Immature natural killer cell (primary cell): ENCODE data around the gene TBC1D16. TPM values are rescaled to one million over a fixed set of nuclear protein-coding genes. Genes with fewer than 3 reads are reported as not detected.

Source experiments
- DNase-seq, 3 donors: peaks; one replicate each; pipeline ENCODE4 v3.0.0; 2022; ENCODE audit warnings: mixed read lengths in 1 of 3
- H3K27ac Mint-ChIP-seq, 6 donors: one replicate each; pipeline ENCODE4 v1.8.0; 2020; ENCODE audit warnings: mixed read lengths in 6 of 6, mild to moderate bottlenecking in 5 of 6, inconsistent platforms in 4 of 6, moderate library complexity in 3 of 6
- H3K27me3 Mint-ChIP-seq, 3 donors: one replicate each; pipeline ENCODE4 v1.8.0; 2020 to 2021; ENCODE audit warnings: low read depth in 3 of 3, mild to moderate bottlenecking in 3 of 3, mixed read lengths in 3 of 3, moderate library complexity in 3 of 3, inconsistent platforms in 1 of 3
- H3K36me3 Mint-ChIP-seq, 3 donors: one replicate each; pipeline ENCODE4 v1.8.0; 2020; ENCODE audit warnings: mixed read lengths in 3 of 3, inconsistent platforms in 2 of 3, mild to moderate bottlenecking in 2 of 3
- H3K4me1 Mint-ChIP-seq, 2 donors: one replicate each; pipeline ENCODE4 v1.8.0; 2020; ENCODE audit warnings: inconsistent platforms in 2 of 2, mild to moderate bottlenecking in 2 of 2, mixed read lengths in 2 of 2, moderate library complexity in 1 of 2
- H3K4me3 Mint-ChIP-seq, 5 donors: one replicate each; pipeline ENCODE4 v1.8.0; 2020; ENCODE audit warnings: mild to moderate bottlenecking in 5 of 5, mixed read lengths in 5 of 5, inconsistent platforms in 3 of 5, moderate library complexity in 3 of 5
- H3K9me3 Mint-ChIP-seq, 6 donors: one replicate each; pipeline ENCODE4 v1.8.0; 2020; ENCODE audit warnings: mild to moderate bottlenecking in 6 of 6, mixed read lengths in 6 of 6, inconsistent platforms in 4 of 6, moderate library complexity in 3 of 6
- polyA plus RNA-seq, 3 donors: library from polyadenylated mRNA; unstranded; fragments of 300-500 nt; fragmentation: Illumina TruSeq; gene quantifications; one replicate each; pipeline ENCODE4 v1.2.3, GENCODE V29; 2021

TBC1D16 gene
- polyA plus RNA-seq, 3 donors from 2014 or later = 0.27 TPM; not detected in 2

DNA sequence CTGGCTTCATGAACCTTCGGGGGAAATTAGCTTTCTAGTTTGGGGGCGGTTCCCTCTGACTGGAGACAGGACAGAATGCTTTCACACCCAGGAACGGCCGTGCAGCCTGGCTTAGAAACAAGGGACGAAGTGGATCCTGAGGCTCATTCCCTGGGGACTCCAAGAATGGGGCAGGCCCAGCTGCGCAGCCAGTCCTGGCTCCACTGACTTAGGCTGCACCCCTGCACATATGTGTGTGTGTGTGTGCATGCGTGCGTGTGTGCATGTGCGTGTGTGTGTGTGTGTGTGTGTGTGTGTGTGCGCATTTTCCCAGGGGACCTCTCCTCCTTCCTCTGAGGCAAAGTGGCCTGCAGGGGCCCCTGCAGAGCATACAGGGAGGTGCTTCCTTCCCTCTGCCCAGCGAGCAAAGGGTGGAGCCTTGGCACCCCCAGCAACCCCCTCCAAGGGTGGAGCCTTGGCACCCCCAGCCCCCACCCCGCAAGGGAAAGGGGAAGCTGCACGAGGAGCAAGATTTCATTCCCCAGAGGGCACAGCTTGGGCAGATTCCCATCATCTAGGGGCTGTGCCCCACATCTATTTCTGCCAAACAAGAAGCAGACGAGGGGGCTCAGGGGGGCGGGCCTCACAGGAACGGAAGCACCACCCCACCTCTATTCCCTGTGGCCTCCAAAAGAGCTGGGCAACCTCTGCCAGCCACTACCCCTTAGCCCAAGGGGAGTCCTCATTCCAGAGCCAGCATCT lies 98.9 kb downstream of the TBC1D16 start:
- peak overlapping the region in 3 of 6 donors; percentile 69 to 74 (median 71) for H3K27ac Mint-ChIP-seq
- peaks cover 5 to 13% (median 7%) of the 10 kb centered on the region in 3 donors for H3K27me3 Mint-ChIP-seq
- peak overlapping the region in 3 of 5 donors; percentile 54 to 74 (median 72) for H3K4me3 Mint-ChIP-seq
- no peak for DNase-seq
- no peaks in the 10 kb centered on the region for H3K9me3 Mint-ChIP-seq
- peaks cover 31 to 38% of the 10 kb centered on the region in 2 donors for H3K4me1 Mint-ChIP-seq
- H3K36me3 Mint-ChIP-seq = no peaks in the 10 kb centered on the region

GRCh38 chr17:79936050-79936449 lies 99.6 kb downstream of the TBC1D16 start:
- H3K4me3 Mint-ChIP-seq = peak overlapping the region in 2 of 5 donors; percentile 60 to 74
- no peaks in the 10 kb centered on the region for H3K36me3 Mint-ChIP-seq
- no peaks in the 10 kb centered on the region for H3K9me3 Mint-ChIP-seq
- DNase-seq = no peak
- H3K27ac Mint-ChIP-seq = peak overlapping the region in 1 of 6 donors; percentile 34
- H3K27me3 Mint-ChIP-seq = peaks cover 5 to 14% (median 10%) of the 10 kb centered on the region in 3 donors
- peaks cover 31 to 38% of the 10 kb centered on the region in 2 donors for H3K4me1 Mint-ChIP-seq

GRCh38 chr17:79935197-79935885 lies 100.3 kb downstream of the TBC1D16 start:
- H3K36me3 Mint-ChIP-seq = no peaks in the 10 kb centered on the region
- peaks cover 5 to 14% (median 10%) of the 10 kb centered on the region in 3 donors for H3K27me3 Mint-ChIP-seq
- H3K9me3 Mint-ChIP-seq = no peaks in the 10 kb centered on the region
- H3K27ac Mint-ChIP-seq = peak overlapping the region in 2 of 6 donors; percentile 46 to 66
- H3K4me3 Mint-ChIP-seq = peak overlapping the region in 1 of 5 donors; percentile 24
- no peak for DNase-seq
- H3K4me1 Mint-ChIP-seq = peaks cover 31 to 38% of the 10 kb centered on the region in 2 donors

GRCh38 chr17:79934653-79934970 lies 101.1 kb downstream of the TBC1D16 start:
- Mint-ChIP-seq H3K9me3 (no peaks in the 10 kb centered on the region), H3K27ac (no peak overlapping the region), H3K4me1 (peaks cover 31 to 38% of the 10 kb centered on the region in 2 donors), H3K4me3 (peak overlapping the region in 1 of 5 donors; percentile 33), H3K27me3 (peaks cover 5 to 14% (median 10%) of the 10 kb centered on the region in 3 donors), H3K36me3 (no peaks in the 10 kb centered on the region)
- DNase-seq = no peak

DNA sequence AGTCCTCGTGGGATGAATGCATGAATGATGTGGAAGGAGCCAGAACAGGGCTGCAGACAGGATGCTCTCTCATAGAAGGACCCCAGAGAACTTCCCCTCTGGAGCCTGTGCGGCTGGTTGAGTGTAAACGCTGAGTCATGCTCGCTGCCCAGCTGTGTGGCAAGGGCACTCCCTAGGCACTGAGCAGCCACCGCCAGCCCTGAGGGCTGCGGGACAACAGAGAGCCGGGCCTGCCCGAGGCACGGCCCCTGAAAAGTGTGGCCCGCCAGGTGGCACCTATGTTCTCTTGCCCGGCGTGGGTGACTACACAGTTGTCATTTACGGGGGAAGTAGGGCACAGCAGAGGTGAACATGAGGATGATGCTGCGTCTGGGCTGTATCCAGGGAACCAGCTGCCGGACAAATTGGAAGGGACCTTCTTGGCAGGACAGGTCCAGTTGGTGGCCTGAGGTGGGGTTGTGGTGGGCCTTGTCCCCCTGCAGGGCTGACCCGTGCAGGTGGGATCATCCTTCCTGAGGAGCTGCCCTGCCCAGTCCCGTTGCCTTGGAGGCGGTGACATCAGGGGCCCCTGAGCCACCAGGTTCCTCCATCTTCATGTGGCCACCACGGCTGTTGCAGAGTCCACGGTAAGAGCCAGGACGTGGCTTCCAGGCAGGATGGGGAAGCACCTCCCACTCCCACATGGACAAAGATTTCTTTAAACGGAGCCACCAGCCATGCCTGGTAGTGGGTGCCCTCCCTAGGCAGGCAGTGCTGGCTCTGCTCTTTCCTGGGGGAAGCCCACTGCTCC lies 101.6 kb downstream of the TBC1D16 start:
- Mint-ChIP-seq H3K4me3 (peak overlapping the region in 1 of 5 donors; percentile 33), H3K36me3 (no peaks in the 10 kb centered on the region), H3K27me3 (peaks cover 5 to 14% (median 10%) of the 10 kb centered on the region in 3 donors), H3K9me3 (no peaks in the 10 kb centered on the region), H3K27ac (no peak overlapping the region), H3K4me1 (peaks cover 31 to 38% of the 10 kb centered on the region in 2 donors)
- no peak for DNase-seq

DNA sequence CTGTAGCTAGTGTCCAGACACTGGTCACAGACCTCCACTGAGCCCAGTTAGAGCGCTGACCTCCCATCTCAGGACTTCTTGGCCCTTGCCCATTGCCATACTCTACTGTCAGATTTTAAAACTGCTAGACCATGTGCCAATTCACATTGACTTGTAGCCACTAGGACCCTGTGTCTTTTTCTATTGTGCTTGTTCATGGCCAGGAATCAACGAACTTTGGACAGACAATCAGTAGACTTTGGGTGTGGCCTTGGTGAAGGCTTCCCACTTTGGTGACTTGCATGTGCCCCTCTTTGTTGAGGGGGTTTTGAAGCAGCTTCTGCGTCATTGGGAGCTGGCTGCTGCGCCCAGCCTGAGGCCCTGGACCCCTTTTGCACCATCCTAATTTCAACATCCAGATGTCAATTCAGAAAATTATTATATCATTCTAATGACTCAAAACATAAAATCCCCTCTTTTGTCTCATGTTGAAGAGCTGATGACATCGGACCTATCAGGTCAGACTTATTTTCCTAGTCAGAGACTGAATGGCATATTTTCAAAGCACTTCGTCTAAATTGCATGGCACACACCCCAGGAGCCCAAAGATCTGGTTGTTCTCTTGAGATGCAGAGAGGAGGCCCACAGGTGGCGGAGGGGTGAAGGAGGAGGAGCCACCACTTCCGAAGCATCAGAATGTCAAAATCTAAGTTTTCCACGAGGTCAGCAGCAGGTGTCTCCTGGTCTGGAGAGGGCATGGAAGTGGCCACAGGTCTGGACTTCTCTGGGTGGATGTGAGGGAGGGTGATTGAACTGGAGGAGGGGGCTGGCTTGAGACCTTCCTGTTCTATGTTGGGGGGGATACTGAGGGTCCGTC lies 103.0 kb downstream of the TBC1D16 start:
- no peak overlapping the region for H3K4me3 Mint-ChIP-seq
- no peaks in the 10 kb centered on the region for H3K36me3 Mint-ChIP-seq
- DNase-seq = no peak
- peaks cover 29 to 33% of the 10 kb centered on the region in 2 donors for H3K4me1 Mint-ChIP-seq
- H3K9me3 Mint-ChIP-seq = no peaks in the 10 kb centered on the region
- H3K27ac Mint-ChIP-seq = no peak overlapping the region
- H3K27me3 Mint-ChIP-seq = peaks cover 7 to 20% (median 8%) of the 10 kb centered on the region in 3 donors

- Mint-ChIP-seq H3K27me3 (peaks cover 7 to 18% (median 8%) of the 10 kb centered on the region in 3 donors), H3K9me3 (no peaks in the 10 kb centered on the region), H3K4me1 (peaks cover 21 to 24% of the 10 kb centered on the region in 2 donors), H3K4me3 (no peak overlapping the region), H3K27ac (no peak overlapping the region), H3K36me3 (no peaks in the 10 kb centered on the region)
- DNase-seq = no peak
Observed at GRCh38 chr17:79931817-79932309, 103.8 kb downstream of the TBC1D16 start.

GRCh38 chr17:79930877-79931816 lies 104.5 kb downstream of the TBC1D16 start:
- Mint-ChIP-seq H3K27me3 (peaks cover 7 to 18% (median 8%) of the 10 kb centered on the region in 3 donors), H3K36me3 (no peaks in the 10 kb centered on the region), H3K4me1 (peaks cover 14 to 17% of the 10 kb centered on the region in 2 donors), H3K4me3 (no peak overlapping the region), H3K27ac (no peak overlapping the region), H3K9me3 (no peaks in the 10 kb centered on the region)
- no peak for DNase-seq

DNA sequence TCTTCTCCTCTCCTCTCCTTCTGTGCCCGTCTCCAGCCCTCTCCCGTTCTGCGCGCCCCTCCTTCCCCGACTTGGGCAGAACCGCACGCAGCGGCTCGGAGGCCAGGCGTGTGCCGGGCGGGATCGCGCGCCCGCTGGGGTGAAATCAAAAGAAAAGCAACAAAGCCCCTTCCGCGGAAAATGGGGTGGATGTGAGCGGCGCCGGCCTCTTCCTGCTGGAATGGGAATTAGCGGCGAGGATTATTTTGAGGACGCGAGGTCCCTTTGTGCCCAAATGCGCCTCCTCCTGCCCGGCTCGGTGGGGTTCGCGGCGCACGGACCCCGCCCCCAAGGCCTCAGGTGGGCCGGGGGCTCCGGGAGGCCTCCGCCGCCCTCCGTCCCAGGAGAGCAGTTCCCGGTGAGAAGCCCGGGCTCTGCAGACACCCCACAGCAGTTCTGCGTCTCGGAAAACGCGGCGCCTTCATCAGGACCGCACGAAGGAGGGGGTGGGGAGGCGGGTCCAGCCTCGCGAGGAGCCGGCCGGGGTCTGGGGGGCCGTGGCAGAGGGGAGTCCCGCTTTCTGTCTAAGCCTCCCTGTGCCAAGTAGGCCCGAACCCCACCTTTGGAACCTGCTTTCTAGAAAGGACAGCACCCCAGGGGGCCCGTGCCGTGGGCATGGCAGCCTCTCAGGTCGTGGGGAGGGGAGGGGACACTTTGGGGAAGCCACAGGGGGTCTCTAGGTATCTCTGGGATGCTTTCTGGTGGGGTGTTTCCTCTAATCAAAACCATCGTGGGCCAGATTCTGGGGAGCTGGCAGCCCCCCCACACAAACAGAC lies 105.4 kb downstream of the TBC1D16 start:
- H3K9me3 Mint-ChIP-seq = no peaks in the 10 kb centered on the region
- DNase-seq = no peak
- H3K4me1 Mint-ChIP-seq = peaks cover 7 to 9% of the 10 kb centered on the region in 2 donors
- peaks cover 7 to 18% (median 8%) of the 10 kb centered on the region in 3 donors for H3K27me3 Mint-ChIP-seq
- no peaks in the 10 kb centered on the region for H3K36me3 Mint-ChIP-seq
- no peak overlapping the region for H3K27ac Mint-ChIP-seq
- H3K4me3 Mint-ChIP-seq = no peak overlapping the region

GRCh38 chr17:79929257-79930061 lies 106.2 kb downstream of the TBC1D16 start:
- peaks cover 7% of the 10 kb centered on the region in 2 donors for H3K4me1 Mint-ChIP-seq
- H3K27ac Mint-ChIP-seq = no peak overlapping the region
- H3K36me3 Mint-ChIP-seq = no peaks in the 10 kb centered on the region
- H3K9me3 Mint-ChIP-seq = no peaks in the 10 kb centered on the region
- no peak for DNase-seq
- no peak overlapping the region for H3K4me3 Mint-ChIP-seq
- H3K27me3 Mint-ChIP-seq = peaks cover 7 to 18% (median 8%) of the 10 kb centered on the region in 3 donors
